Stimulated activated naive CD4-positive, alpha-beta T cell treated with Interleukin-2 at 50 U/mL for 16 hours (primary cell): Measurements from ENCODE around the gene GJB4.
"Not testable (repeated sequence)": the region's sequence is repeated elsewhere in the genome, so short reads cannot be mapped to it uniquely, and the experiment has no call there.

Experiments
- DNase-seq: peaks from one replicate; lab custom pipeline; 2025; lab: John Stamatoyannopoulos, UW

GJB4 gene

GRCh38 chr1:34800214-34800613, 40.7 kb downstream of the GJB4 start:
- DNase-seq, result no peak

- no peak for DNase-seq
Observed at GRCh38 chr1:34803770-34804169, 44.2 kb downstream of the GJB4 start.

GRCh38 chr1:34806396-34806795, 46.9 kb downstream of the GJB4 start:
- DNase-seq, result no peak

- no peak for DNase-seq
Observed at GRCh38 chr1:34808051-34808810, 48.7 kb downstream of the GJB4 start.

- not testable (repeated sequence) for DNase-seq
Observed at GRCh38 chr1:34810781-34811180, 51.2 kb downstream of the GJB4 start.
